ENCODE measurements around the gene QRFP. TPM values are rescaled to one million over a fixed set of nuclear protein-coding genes. Genes with fewer than 3 reads are reported as not detected.

The QRFP gene
- total and polyA plus RNA-seq, 2 of the 8 experiments (the other 6 are each of a cell fraction or from before 2014, with no cell fraction given), result not detected

DNA sequence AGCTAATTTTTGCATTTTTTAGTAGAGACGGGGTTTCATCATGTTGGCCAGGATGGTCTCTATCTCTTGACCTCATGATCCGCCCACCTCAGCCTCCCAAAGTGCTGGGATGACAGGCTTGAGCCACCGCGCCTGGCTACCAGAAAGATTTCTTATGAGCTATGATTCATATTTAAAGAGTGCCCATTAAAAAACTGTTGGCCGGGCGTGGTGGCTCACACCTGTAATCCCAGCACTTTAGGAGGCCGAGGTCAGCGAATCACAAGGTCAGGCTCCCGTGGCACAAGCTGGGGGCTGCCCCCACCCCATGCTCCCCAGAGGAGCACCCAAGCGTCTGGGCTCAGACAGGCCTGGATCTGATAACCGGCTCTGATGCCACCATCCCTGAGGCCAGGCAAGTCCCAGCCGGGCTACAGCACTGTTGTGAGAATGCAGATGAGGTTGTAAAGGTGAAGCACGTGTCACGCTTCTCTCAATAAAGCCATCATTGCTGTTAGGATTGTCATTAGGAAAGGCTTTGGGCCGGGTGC lies 13.9 kb downstream of the QRFP start (continued):
- TF ChIP-seq SIRT6 (IDR thresholded peaks at IDR 0.05; ENCODE audit: low read length), result no peak

Measured in H1 (cell line).